Astrocyte (in vitro differentiated cells and primary cell): ENCODE data around the gene TEX22. TPM values are rescaled to one million over a fixed set of nuclear protein-coding genes. Genes with fewer than 3 reads are reported as not detected.

Experiments used
- DNase-seq: peaks from one replicate; pipeline ENCODE4 v3.0.0-alpha.2; 2010; ENCODE audit warnings: low read depth
- FAIRE-seq: peaks from 2 replicates; lab custom pipeline; 2011; peaks lifted over from hg19 to GRCh38; lab: Jason Lieb, UNC
- H2AFZ ChIP-seq: 2 replicates; pipeline ENCODE4 v1.6.0; 2012; ENCODE audit warnings: low read depth, low read length, inconsistent platforms
- H3K27ac ChIP-seq: 2 replicates; pipeline ENCODE4 v1.5.1; 2011; ENCODE audit warnings: low read depth, low read length, inconsistent platforms
- H3K27me3 ChIP-seq: 2 replicates; pipeline ENCODE4 v1.6.0; 2011; ENCODE audit warnings: low read length, inconsistent platforms; ENCODE audit not compliant: insufficient read depth
- H3K36me3 ChIP-seq: 2 replicates; pipeline ENCODE4 v1.5.1; 2011; ENCODE audit warnings: low read length, inconsistent platforms; ENCODE audit not compliant: insufficient read depth
- H3K4me1 ChIP-seq: 2 replicates; pipeline ENCODE4 v1.5.1; 2011; ENCODE audit warnings: low read length, inconsistent platforms; ENCODE audit not compliant: insufficient read depth
- H3K4me2 ChIP-seq: 2 replicates; pipeline ENCODE4 v1.6.0; 2012; ENCODE audit warnings: low read length, inconsistent platforms
- H3K4me3 ChIP-seq: 2 replicates; pipeline ENCODE4 v1.5.1; 2011; ENCODE audit warnings: low read depth, mild to moderate bottlenecking, low read length, inconsistent platforms; ENCODE audit not compliant: insufficient read depth
- H3K79me2 ChIP-seq: 2 replicates; pipeline ENCODE4 v1.6.0; 2012; ENCODE audit warnings: mild to moderate bottlenecking, low read length, inconsistent platforms; ENCODE audit not compliant: insufficient read depth
- H3K9ac ChIP-seq: 2 replicates; pipeline ENCODE4 v1.6.0; 2012; ENCODE audit warnings: mild to moderate bottlenecking, low read length, inconsistent platforms
- H3K9me3 ChIP-seq: 2 replicates; pipeline ENCODE4 v1.5.1; 2012; ENCODE audit warnings: low read depth, mild to moderate bottlenecking, low read length, inconsistent platforms; ENCODE audit not compliant: insufficient read depth
- H4K20me1 ChIP-seq: 2 replicates; pipeline ENCODE4 v1.6.0; 2012; ENCODE audit warnings: low read length, inconsistent platforms; ENCODE audit not compliant: insufficient read depth
- H3K27ac Mint-ChIP-seq: one replicate; pipeline ENCODE4 v1.8.0; 2021; ENCODE audit warnings: mild to moderate bottlenecking, mixed read lengths; ENCODE audit not compliant: unreplicated experiment
- H3K27me3 Mint-ChIP-seq: one replicate; pipeline ENCODE4 v1.8.0; 2021; ENCODE audit warnings: low read depth, mixed read lengths; ENCODE audit not compliant: unreplicated experiment
- H3K36me3 Mint-ChIP-seq: one replicate; pipeline ENCODE4 v1.8.0; 2021; ENCODE audit warnings: low read depth, mixed read lengths; ENCODE audit not compliant: unreplicated experiment
- H3K4me1 Mint-ChIP-seq: one replicate; pipeline ENCODE4 v1.8.0; 2021; ENCODE audit warnings: low read depth, mixed read lengths; ENCODE audit not compliant: unreplicated experiment
- H3K4me3 Mint-ChIP-seq: one replicate; pipeline ENCODE4 v1.8.0; 2021; ENCODE audit warnings: mild to moderate bottlenecking, moderate library complexity, mixed read lengths; ENCODE audit not compliant: unreplicated experiment
- H3K9me3 Mint-ChIP-seq: one replicate; pipeline ENCODE4 v1.8.0; 2021; ENCODE audit warnings: mild to moderate bottlenecking, mixed read lengths; ENCODE audit not compliant: unreplicated experiment
- EZH2 ChIP-seq: IDR thresholded peaks from 2 replicates; pipeline ENCODE4 v1.6.1; 2012; ENCODE audit warnings: mild to moderate bottlenecking, low read length, inconsistent platforms; ENCODE audit not compliant: insufficient read depth
- total RNA-seq: library from RNA; stranded (reverse); gene quantifications from 2 replicates; pipeline ENCODE4 v1.2.1, GENCODE V29; 2021
- TF ChIP-seq, protein P1 (sequence below): IDR thresholded peaks from 2 replicates; pipeline ENCODE4 v1.5.1; 2011; ENCODE audit warnings: low read depth, mild to moderate bottlenecking, inconsistent platforms, low read length, moderate library complexity; ENCODE audit not compliant: insufficient read depth

TEX22 gene
- total RNA-seq, 1 donor from 2014 or later, result 1.2 TPM

DNA sequence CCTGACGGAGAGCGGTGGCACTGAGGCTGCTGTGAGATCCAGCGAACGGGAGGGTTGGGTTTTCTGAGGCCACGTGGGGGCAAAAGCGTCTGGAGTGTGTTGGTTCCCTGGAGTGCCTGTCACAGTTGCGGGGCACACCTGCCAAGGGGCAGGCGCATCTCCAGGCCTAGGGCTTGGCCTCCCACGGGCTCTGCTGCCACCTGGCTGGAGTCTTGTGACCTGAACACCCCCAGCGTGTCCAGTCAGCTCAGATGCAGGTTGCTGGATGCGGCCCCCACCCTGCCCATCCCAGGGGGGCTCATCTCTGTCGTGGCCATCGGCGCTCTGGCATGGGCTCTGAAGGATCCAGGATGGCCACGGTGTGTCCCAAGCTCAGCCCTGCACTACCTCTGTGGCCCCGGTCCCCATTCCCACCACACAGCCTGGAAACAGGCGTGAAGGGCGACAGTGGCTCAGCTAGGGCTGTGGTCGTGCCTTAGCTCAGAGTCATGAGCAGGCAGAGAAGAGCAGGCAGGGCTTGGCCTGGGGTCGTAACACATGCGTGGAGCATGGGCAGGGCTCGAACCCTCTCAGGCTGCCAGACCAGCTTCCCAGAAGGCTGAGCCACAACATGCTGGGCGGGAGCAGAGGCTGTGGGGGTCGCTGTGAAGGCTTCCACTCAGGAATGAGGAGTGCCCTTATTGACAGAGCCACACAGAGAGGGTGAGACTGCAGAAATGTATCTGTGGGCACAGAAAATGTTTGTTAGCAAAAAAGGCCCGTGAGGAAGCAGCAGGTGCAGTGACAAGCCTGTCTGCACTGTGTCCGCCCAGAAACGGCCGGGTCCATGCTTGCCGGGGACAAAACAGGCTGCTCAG, 52.8 kb downstream of the TEX22 start:
- Mint-ChIP-seq H3K4me1 (no peaks in the 10 kb centered on the region), H3K36me3 (no peaks in the 10 kb centered on the region), H3K9me3 (no peaks in the 10 kb centered on the region), H3K27ac (no peak overlapping the region), H3K27me3 (no peaks in the 10 kb centered on the region), H3K4me3 (no peak overlapping the region)
- no peak for TF ChIP-seq EZH2
- TF ChIP-seq, protein P1, sequence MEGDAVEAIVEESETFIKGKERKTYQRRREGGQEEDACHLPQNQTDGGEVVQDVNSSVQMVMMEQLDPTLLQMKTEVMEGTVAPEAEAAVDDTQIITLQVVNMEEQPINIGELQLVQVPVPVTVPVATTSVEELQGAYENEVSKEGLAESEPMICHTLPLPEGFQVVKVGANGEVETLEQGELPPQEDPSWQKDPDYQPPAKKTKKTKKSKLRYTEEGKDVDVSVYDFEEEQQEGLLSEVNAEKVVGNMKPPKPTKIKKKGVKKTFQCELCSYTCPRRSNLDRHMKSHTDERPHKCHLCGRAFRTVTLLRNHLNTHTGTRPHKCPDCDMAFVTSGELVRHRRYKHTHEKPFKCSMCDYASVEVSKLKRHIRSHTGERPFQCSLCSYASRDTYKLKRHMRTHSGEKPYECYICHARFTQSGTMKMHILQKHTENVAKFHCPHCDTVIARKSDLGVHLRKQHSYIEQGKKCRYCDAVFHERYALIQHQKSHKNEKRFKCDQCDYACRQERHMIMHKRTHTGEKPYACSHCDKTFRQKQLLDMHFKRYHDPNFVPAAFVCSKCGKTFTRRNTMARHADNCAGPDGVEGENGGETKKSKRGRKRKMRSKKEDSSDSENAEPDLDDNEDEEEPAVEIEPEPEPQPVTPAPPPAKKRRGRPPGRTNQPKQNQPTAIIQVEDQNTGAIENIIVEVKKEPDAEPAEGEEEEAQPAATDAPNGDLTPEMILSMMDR, result no peak
- Histone ChIP-seq H3K27ac (no peak overlapping the region), H4K20me1 (peaks cover 43% of the 10 kb centered on the region), H2AFZ (no peak overlapping the region), H3K4me1 (no peaks in the 10 kb centered on the region), H3K4me2 (no peak overlapping the region), H3K4me3 (no peak overlapping the region), H3K79me2 (peaks cover 33% of the 10 kb centered on the region), H3K36me3 (no peaks in the 10 kb centered on the region), H3K27me3 (no peaks in the 10 kb centered on the region), H3K9me3 (no peaks in the 10 kb centered on the region), H3K9ac (no peak overlapping the region)
- DNase-seq (no peak), FAIRE-seq (no peak)

DNA sequence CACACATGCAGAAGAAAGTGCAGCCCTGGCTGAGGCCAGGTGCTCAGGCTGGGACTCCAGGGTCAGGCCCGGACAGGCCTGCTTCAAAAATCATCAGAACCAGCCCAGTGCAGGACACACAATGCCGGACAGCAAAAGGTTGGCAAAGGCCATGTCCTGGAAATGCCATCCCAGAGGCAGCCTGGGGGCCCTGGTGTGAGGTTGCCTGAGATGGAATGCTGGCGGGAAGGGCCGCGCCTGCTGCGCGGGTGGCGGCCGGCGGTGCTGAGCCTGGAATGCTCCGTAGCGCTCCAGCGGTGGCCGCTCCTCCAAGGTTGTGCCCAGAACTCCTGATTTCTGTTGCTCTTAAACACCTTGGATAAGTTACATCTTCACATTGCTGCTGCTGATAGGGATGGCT, 54.6 kb downstream of the TEX22 start:
- peaks cover 30% of the 10 kb centered on the region for H4K20me1 ChIP-seq
- H3K27me3 Mint-ChIP-seq, result no peaks in the 10 kb centered on the region
- H3K79me2 ChIP-seq, result peaks cover 17% of the 10 kb centered on the region
- H3K4me2 ChIP-seq, result no peak overlapping the region
- no peaks in the 10 kb centered on the region for H3K9me3 ChIP-seq
- no peak overlapping the region for H3K4me3 ChIP-seq
- DNase-seq (no peak), FAIRE-seq (no peak)
- no peak overlapping the region for H3K27ac Mint-ChIP-seq
- H3K9ac ChIP-seq, result no peak overlapping the region
- no peaks in the 10 kb centered on the region for H3K4me1 ChIP-seq
- H3K27me3 ChIP-seq, result no peaks in the 10 kb centered on the region
- H3K9me3 Mint-ChIP-seq, result no peaks in the 10 kb centered on the region
- no peaks in the 10 kb centered on the region for H3K36me3 Mint-ChIP-seq
- H2AFZ ChIP-seq, result no peak overlapping the region
- H3K36me3 ChIP-seq, result peaks cover 2% of the 10 kb centered on the region
- H3K4me1 Mint-ChIP-seq, result no peaks in the 10 kb centered on the region
- no peak overlapping the region for H3K27ac ChIP-seq
- TF ChIP-seq, protein P1, result no peak
- TF ChIP-seq EZH2, result no peak
- H3K4me3 Mint-ChIP-seq, result no peak overlapping the region

DNA sequence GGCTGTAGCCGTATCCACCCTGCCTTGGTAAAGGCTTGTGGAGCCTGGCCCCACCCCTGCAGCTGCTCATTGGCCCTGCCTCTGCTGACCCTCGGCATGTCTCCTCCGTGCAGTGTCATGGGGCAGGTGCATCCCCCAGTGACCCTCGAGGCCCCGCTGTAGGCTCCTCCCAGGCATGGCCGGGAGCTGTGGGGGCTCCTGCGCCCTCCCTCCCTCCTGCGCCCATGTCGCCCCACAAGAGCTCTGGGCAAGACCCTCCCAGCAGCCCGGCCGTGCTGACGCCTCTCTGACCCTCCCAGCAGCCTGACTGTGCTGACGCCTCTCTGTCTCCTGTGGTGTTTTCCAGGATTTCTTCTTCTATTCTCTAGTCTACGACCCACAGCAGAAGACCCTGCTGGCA, 55.5 kb downstream of the TEX22 start:
- no peaks in the 10 kb centered on the region for H3K27me3 Mint-ChIP-seq
- H3K4me3 Mint-ChIP-seq, result no peak overlapping the region
- Histone ChIP-seq H4K20me1 (peaks cover 21% of the 10 kb centered on the region), H3K4me2 (no peak overlapping the region), H3K4me1 (no peaks in the 10 kb centered on the region), H3K27ac (no peak overlapping the region), H3K27me3 (no peaks in the 10 kb centered on the region), H3K4me3 (no peak overlapping the region), H3K79me2 (peaks cover 8% of the 10 kb centered on the region), H3K9me3 (no peaks in the 10 kb centered on the region), H3K9ac (no peak overlapping the region), H3K36me3 (peaks cover 2% of the 10 kb centered on the region), H2AFZ (no peak overlapping the region)
- no peak for DNase-seq
- no peaks in the 10 kb centered on the region for H3K4me1 Mint-ChIP-seq
- no peaks in the 10 kb centered on the region for H3K9me3 Mint-ChIP-seq
- no peaks in the 10 kb centered on the region for H3K36me3 Mint-ChIP-seq
- no peak overlapping the region for H3K27ac Mint-ChIP-seq
- no peak for FAIRE-seq
- no peak for TF ChIP-seq EZH2
- TF ChIP-seq, protein P1, result no peak
